SK-N-SH treated with all-trans-retinoic acid at 6 μM for 48 hours (cell line): ENCODE measurements around the gene ABCC12.

Experiments
- ATAC-seq: fragments of 200-7000 bp; cut with Tn5 transposase; 3 replicates; pipeline ENCODE4 v1.9.1; 2020; ENCODE audit warnings: mild to moderate bottlenecking, moderate library complexity
- ARNTL ChIP-seq: fragments of 450-650 bp; formaldehyde crosslinking; IDR thresholded peaks from 2 replicates; pipeline ENCODE4 v1.5.0; 2020; ENCODE audit warnings: low read depth, mild to moderate bottlenecking, moderate library complexity, borderline replicate concordance
- BACH2 ChIP-seq: fragments of 250-450 bp; sonication (Bioruptor Pico); IDR thresholded peaks from 2 replicates; pipeline ENCODE4 v1.9.0; 2021; ENCODE audit warnings: mild to moderate bottlenecking, borderline replicate concordance
- CSDC2 ChIP-seq: fragments of 250-450 bp; sonication (Bioruptor Pico); IDR thresholded peaks from 2 replicates; pipeline ENCODE4 v1.5.0; 2020; ENCODE audit warnings: mild to moderate bottlenecking, moderate library complexity
- CSRNP3 ChIP-seq: fragments of 250-450 bp; sonication (Bioruptor Pico); IDR thresholded peaks from 2 replicates; pipeline ENCODE4 v1.5.1; 2021; ENCODE audit warnings: mild to moderate bottlenecking, moderate library complexity
- ESRRG ChIP-seq: fragments of 250-450 bp; sonication (Bioruptor Pico); IDR thresholded peaks from 2 replicates; pipeline ENCODE4 v1.6.1; 2021; ENCODE audit warnings: mild to moderate bottlenecking
- GLIS3 ChIP-seq: fragments of 250-450 bp; sonication (Bioruptor Pico); IDR thresholded peaks from 2 replicates; pipeline ENCODE4 v1.5.0; 2020; ENCODE audit warnings: mild to moderate bottlenecking, moderate library complexity
- ISL1 ChIP-seq: fragments of 250-450 bp; sonication (Bioruptor Pico); IDR thresholded peaks from 2 replicates; pipeline ENCODE4 v2.1.2; 2022; ENCODE audit warnings: mild to moderate bottlenecking, moderate library complexity
- OSR1 ChIP-seq: fragments of 250-450 bp; sonication (Bioruptor Pico); IDR thresholded peaks from 2 replicates; pipeline ENCODE4 v1.8.0; 2022; ENCODE audit warnings: moderate library complexity, mild to moderate bottlenecking, inconsistent platforms
- PATZ1 ChIP-seq: fragments of 250-450 bp; sonication (Bioruptor Pico); IDR thresholded peaks from 2 replicates; pipeline ENCODE4 v1.8.0; 2020; ENCODE audit warnings: mild to moderate bottlenecking, moderate library complexity, borderline replicate concordance
- POU6F1 ChIP-seq: fragments of 250-450 bp; sonication (Bioruptor Pico); IDR thresholded peaks from 2 replicates; pipeline ENCODE4 v1.8.0; 2021; ENCODE audit warnings: low read depth, mild to moderate bottlenecking, moderate library complexity, borderline replicate concordance
- PPARA ChIP-seq: fragments of 250-450 bp; sonication (Bioruptor Pico); IDR thresholded peaks from 2 replicates; pipeline ENCODE4 v1.5.0; 2020; ENCODE audit warnings: mild to moderate bottlenecking, borderline replicate concordance
- RARB ChIP-seq: fragments of 250-450 bp; sonication (Bioruptor Pico); IDR thresholded peaks from 2 replicates; pipeline ENCODE4 v1.8.0; 2021; ENCODE audit warnings: mild to moderate bottlenecking, moderate library complexity
- SNAI2 ChIP-seq: fragments of 250-450 bp; sonication (Bioruptor Pico); IDR thresholded peaks from 2 replicates; pipeline ENCODE4 v1.5.0; 2020; ENCODE audit warnings: mild to moderate bottlenecking, moderate library complexity
- TCF4 ChIP-seq: fragments of 250-450 bp; sonication (Bioruptor Pico); IDR thresholded peaks from 2 replicates; pipeline ENCODE4 v1.8.0; 2021; ENCODE audit warnings: mild to moderate bottlenecking, moderate library complexity, borderline replicate concordance
- TOX ChIP-seq: fragments of 250-450 bp; sonication (Bioruptor Pico); IDR thresholded peaks from 2 replicates; pipeline ENCODE4 v1.8.0; 2021; ENCODE audit warnings: mild to moderate bottlenecking, moderate library complexity, borderline replicate concordance
- ZC3H10 ChIP-seq: fragments of 250-450 bp; sonication (Bioruptor Pico); IDR thresholded peaks from 2 replicates; pipeline ENCODE4 v1.5.1; 2021; ENCODE audit warnings: mild to moderate bottlenecking, moderate library complexity
- ZFP3 ChIP-seq: fragments of 250-450 bp; sonication (Bioruptor Pico); IDR thresholded peaks from 2 replicates; pipeline ENCODE4 v1.5.0; 2020; ENCODE audit warnings: mild to moderate bottlenecking, moderate library complexity
- ZFP30 ChIP-seq: fragments of 450-650 bp; formaldehyde crosslinking; IDR thresholded peaks from 2 replicates; pipeline ENCODE4 v1.5.0; 2022; ENCODE audit warnings: mild to moderate bottlenecking, moderate library complexity
- ZNF565 ChIP-seq: fragments of 450-650 bp; formaldehyde crosslinking; conservative IDR thresholded peaks from 2 replicates; pipeline ENCODE4 v1.5.0; 2020; ENCODE audit warnings: low read depth, mild to moderate bottlenecking, moderate library complexity
- ZNF70 ChIP-seq: fragments of 450-650 bp; formaldehyde crosslinking; IDR thresholded peaks from 2 replicates; pipeline ENCODE4 v1.5.0; 2020; ENCODE audit warnings: mild to moderate bottlenecking, moderate library complexity
- ZNF8 ChIP-seq: fragments of 450-650 bp; formaldehyde crosslinking; IDR thresholded peaks from 2 replicates; pipeline ENCODE4 v1.5.0; 2020; ENCODE audit warnings: mild to moderate bottlenecking, moderate library complexity
- TF ChIP-seq, protein P1 (sequence below): fragments of 250-450 bp; sonication (Bioruptor Pico); IDR thresholded peaks from 2 replicates; pipeline ENCODE4 v1.5.0; 2020; ENCODE audit warnings: mild to moderate bottlenecking, moderate library complexity
- TF ChIP-seq, protein P2 (sequence below): fragments of 250-450 bp; sonication (Bioruptor Pico); IDR thresholded peaks from 2 replicates; pipeline ENCODE4 v1.5.1; 2020; ENCODE audit warnings: low read depth, mild to moderate bottlenecking, moderate library complexity

ABCC12 gene

DNA sequence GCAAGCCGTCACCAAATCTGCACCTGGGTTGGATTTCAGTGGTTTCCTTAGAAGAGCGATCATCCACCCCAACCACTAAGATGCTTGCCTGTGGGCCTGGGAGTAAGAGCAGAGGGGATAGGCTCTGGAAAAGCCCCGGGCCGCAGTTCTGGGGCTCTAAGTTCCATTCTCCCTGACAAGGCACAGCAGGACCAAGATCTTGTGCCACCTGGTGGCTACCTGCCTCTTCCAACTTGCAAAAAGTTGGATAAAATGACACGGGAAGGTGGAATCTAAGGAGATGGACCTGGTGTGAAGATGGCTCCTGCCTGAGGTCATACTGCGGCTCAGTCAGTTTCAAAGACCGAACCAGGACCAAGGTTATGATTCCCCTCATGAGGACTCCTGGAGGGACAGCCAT is 42.3 kb downstream of the ABCC12 start:
- TF ChIP-seq ZNF8 (CRISPR knock-in tag): no peak
- TF ChIP-seq ESRRG: no peak
- no peak for TF ChIP-seq PPARA (CRISPR knock-in tag)
- no peak for ATAC-seq

DNA sequence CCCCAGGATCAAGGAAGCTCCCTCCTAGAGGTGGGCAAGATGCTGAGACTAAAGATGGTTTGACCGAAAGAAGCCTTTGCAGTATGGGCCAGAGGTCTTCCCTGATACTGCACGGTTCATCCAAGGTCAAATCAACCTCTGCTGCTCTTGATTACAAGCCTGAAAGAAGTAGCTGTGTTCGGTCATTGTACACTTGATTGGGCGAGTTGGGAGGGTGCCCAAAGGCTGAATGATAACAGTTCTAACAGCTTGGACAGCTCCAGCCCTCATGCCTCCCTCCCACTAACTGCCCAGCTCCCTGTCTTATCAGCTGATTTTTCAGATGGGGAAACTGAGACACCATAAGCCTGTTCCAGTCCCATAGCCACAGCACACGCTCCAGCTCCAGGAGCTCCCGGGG is 42.8 kb downstream of the ABCC12 start:
- ATAC-seq: no peak
- TF ChIP-seq POU6F1 (CRISPR knock-in tag) (no peak), ZNF565 (CRISPR knock-in tag) (no peak), ZFP30 (no peak), ARNTL (CRISPR knock-in tag) (no peak), ZFP3 (CRISPR knock-in tag) (no peak), SNAI2 (CRISPR knock-in tag) (no peak), ZNF8 (CRISPR knock-in tag) (no peak), ISL1 (CRISPR knock-in tag) (no peak), GLIS3 (CRISPR knock-in tag) (no peak), PATZ1 (CRISPR knock-in tag) (no peak), ZNF70 (CRISPR knock-in tag) (no peak), CSDC2 (CRISPR knock-in tag) (no peak), ESRRG (no peak), TCF4 (CRISPR knock-in tag) (no peak)
- TF ChIP-seq, protein P1, sequence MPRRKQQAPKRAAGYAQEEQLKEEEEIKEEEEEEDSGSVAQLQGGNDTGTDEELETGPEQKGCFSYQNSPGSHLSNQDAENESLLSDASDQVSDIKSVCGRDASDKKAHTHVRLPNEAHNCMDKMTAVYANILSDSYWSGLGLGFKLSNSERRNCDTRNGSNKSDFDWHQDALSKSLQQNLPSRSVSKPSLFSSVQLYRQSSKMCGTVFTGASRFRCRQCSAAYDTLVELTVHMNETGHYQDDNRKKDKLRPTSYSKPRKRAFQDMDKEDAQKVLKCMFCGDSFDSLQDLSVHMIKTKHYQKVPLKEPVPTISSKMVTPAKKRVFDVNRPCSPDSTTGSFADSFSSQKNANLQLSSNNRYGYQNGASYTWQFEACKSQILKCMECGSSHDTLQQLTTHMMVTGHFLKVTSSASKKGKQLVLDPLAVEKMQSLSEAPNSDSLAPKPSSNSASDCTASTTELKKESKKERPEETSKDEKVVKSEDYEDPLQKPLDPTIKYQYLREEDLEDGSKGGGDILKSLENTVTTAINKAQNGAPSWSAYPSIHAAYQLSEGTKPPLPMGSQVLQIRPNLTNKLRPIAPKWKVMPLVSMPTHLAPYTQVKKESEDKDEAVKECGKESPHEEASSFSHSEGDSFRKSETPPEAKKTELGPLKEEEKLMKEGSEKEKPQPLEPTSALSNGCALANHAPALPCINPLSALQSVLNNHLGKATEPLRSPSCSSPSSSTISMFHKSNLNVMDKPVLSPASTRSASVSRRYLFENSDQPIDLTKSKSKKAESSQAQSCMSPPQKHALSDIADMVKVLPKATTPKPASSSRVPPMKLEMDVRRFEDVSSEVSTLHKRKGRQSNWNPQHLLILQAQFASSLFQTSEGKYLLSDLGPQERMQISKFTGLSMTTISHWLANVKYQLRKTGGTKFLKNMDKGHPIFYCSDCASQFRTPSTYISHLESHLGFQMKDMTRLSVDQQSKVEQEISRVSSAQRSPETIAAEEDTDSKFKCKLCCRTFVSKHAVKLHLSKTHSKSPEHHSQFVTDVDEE (CRISPR knock-in tag): no peak
- TF ChIP-seq, protein P2, sequence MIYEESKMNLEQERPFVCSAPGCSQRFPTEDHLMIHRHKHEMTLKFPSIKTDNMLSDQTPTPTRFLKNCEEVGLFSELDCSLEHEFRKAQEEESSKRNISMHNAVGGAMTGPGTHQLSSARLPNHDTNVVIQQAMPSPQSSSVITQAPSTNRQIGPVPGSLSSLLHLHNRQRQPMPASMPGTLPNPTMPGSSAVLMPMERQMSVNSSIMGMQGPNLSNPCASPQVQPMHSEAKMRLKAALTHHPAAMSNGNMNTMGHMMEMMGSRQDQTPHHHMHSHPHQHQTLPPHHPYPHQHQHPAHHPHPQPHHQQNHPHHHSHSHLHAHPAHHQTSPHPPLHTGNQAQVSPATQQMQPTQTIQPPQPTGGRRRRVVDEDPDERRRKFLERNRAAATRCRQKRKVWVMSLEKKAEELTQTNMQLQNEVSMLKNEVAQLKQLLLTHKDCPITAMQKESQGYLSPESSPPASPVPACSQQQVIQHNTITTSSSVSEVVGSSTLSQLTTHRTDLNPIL: no peak
- TF ChIP-seq, all 23 proteins: peak for 0

DNA sequence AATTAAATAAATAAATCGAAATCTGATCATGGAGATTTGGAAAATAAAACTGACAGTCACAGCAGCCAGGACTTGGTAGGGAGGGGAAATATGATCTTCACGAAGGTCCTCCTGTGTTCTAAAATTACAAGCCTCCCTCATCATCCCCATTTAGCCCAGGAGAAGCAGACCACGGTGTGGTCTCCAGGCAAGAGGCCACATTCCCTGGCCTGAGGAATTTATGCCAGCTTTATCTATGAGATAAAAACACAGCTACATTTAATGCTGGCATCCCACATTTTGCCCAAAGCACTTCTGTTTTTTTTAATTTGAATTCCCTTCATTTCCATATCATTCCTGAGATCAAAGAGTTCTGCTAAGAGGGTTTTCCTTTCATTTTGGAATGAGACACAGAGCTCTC is 43.2 kb downstream of the ABCC12 start:
- TF ChIP-seq ZNF565 (CRISPR knock-in tag) (no peak), ZNF8 (CRISPR knock-in tag) (no peak), BACH2 (CRISPR knock-in tag) (no peak), SNAI2 (CRISPR knock-in tag) (no peak), PATZ1 (CRISPR knock-in tag) (no peak), ARNTL (CRISPR knock-in tag) (no peak), ZC3H10 (no peak), GLIS3 (CRISPR knock-in tag) (no peak), CSRNP3 (CRISPR knock-in tag) (no peak), OSR1 (CRISPR knock-in tag) (no peak), ESRRG (no peak), TCF4 (CRISPR knock-in tag) (no peak), TOX (CRISPR knock-in tag) (no peak), ISL1 (CRISPR knock-in tag) (no peak), ZFP3 (CRISPR knock-in tag) (no peak), CSDC2 (CRISPR knock-in tag) (no peak), RARB (CRISPR knock-in tag) (no peak)
- TF ChIP-seq, protein P1 (CRISPR knock-in tag): no peak
- no peak for ATAC-seq
